ENCODE measurements around the gene ACACA.

Gene ACACA

GRCh38 chr17:37339321-37339720 lies 67.3 kb downstream of the ACACA start:
- Histone ChIP-seq H3K4me2 (ENCODE audit: low read length) (no peak overlapping the region), H3K27ac (ENCODE audit: low read depth, low read length) (no peak overlapping the region), H3K4me3 (ENCODE audit: low read length) (no peak overlapping the region), H3K9me2 (replicated peaks; ENCODE audit: control insufficient read depth, low read length) (no peaks in the 10 kb centered on the region), H3K4me1 (ENCODE audit: control insufficient read depth, low read length) (no peaks in the 10 kb centered on the region), H3K79me2 (ENCODE audit: control insufficient read depth, low read length) (peaks cover 95% of the 10 kb centered on the region), H4K20me1 (ENCODE audit: control insufficient read depth, insufficient read depth, low read depth, low read length) (0 out of 2 replicates have a peak, but pooled peaks cover 3% of the 10 kb centered on the region), H3K27me3 (ENCODE audit: control insufficient read depth, low read length) (no peaks in the 10 kb centered on the region), H3F3A (ENCODE audit: control insufficient read depth, insufficient read depth) (peaks cover 5% of the 10 kb centered on the region; the same call in 1 of the 2 replicates), H3K9me3 (ENCODE audit: control insufficient read depth, insufficient read depth, low read length) (no peaks in the 10 kb centered on the region), H3K36me3 (ENCODE audit: control insufficient read depth, low read length) (peaks cover 55% of the 10 kb centered on the region)
- TF ChIP-seq CTCF (IDR thresholded peaks at IDR 0.05; ENCODE audit: low read depth, low read length, poor library complexity, severe bottlenecking), result no peak
- TF ChIP-seq EZH2phosphoT487 (IDR thresholded peaks at IDR 0.05; ENCODE audit: borderline replicate concordance, low read length), result no peak

- Histone ChIP-seq H3K4me1 (ENCODE audit: control insufficient read depth, low read length) (no peaks in the 10 kb centered on the region), H3K27me3 (ENCODE audit: control insufficient read depth, low read length) (no peaks in the 10 kb centered on the region), H3F3A (ENCODE audit: control insufficient read depth, insufficient read depth) (peaks cover 5% of the 10 kb centered on the region; the same call in 1 of the 2 replicates)
These were observed 67.8 kb downstream of the ACACA start for GRCh38 chr17:37338847-37339246.

GRCh38 chr17:37327341-37328090 lies 79.1 kb downstream of the ACACA start:
- peaks cover 58% of the 10 kb centered on the region for H3K36me3 ChIP-seq (ENCODE audit: control insufficient read depth, low read length)
- no peak for TF ChIP-seq CTCF (IDR thresholded peaks at IDR 0.05; ENCODE audit: low read depth, low read length, poor library complexity, severe bottlenecking)
- no peaks in the 10 kb centered on the region for H3F3A ChIP-seq (ENCODE audit: control insufficient read depth, insufficient read depth)
- no peak overlapping the region for H3K4me2 ChIP-seq (ENCODE audit: low read length)
- H3K27me3 ChIP-seq (ENCODE audit: control insufficient read depth, low read length), result no peaks in the 10 kb centered on the region
- H3K4me1 ChIP-seq (ENCODE audit: control insufficient read depth, low read length), result no peaks in the 10 kb centered on the region
- H3K79me2 ChIP-seq (ENCODE audit: control insufficient read depth, low read length), result peaks cover 54% of the 10 kb centered on the region
- no peak overlapping the region for H3K27ac ChIP-seq (ENCODE audit: low read depth, low read length)
- H4K20me1 ChIP-seq (ENCODE audit: control insufficient read depth, insufficient read depth, low read depth, low read length), result 0 out of 2 replicates have a peak, but pooled peaks cover 4% of the 10 kb centered on the region
- no peaks in the 10 kb centered on the region for H3K9me3 ChIP-seq (ENCODE audit: control insufficient read depth, insufficient read depth, low read length)
- no peak overlapping the region for H3K4me3 ChIP-seq (ENCODE audit: low read length)
- no peaks in the 10 kb centered on the region for H3K9me2 ChIP-seq (replicated peaks; ENCODE audit: control insufficient read depth, low read length)

More at GRCh38 chr17:37338847-37339246, 67.8 kb downstream of the ACACA start:
- Histone ChIP-seq H4K20me1 (ENCODE audit: control insufficient read depth, insufficient read depth, low read depth, low read length) (0 out of 2 replicates have a peak, but pooled peaks cover 3% of the 10 kb centered on the region), H3K4me3 (ENCODE audit: low read length) (no peak overlapping the region), H3K9me3 (ENCODE audit: control insufficient read depth, insufficient read depth, low read length) (no peaks in the 10 kb centered on the region), H3K79me2 (ENCODE audit: control insufficient read depth, low read length) (peaks cover 95% of the 10 kb centered on the region), H3K4me2 (ENCODE audit: low read length) (no peak overlapping the region), H3K9me2 (replicated peaks; ENCODE audit: control insufficient read depth, low read length) (no peaks in the 10 kb centered on the region), H3K27ac (ENCODE audit: low read depth, low read length) (no peak overlapping the region), H3K36me3 (ENCODE audit: control insufficient read depth, low read length) (peaks cover 57% of the 10 kb centered on the region)
- TF ChIP-seq EZH2phosphoT487 (IDR thresholded peaks at IDR 0.05; ENCODE audit: borderline replicate concordance, low read length) (no peak), CTCF (IDR thresholded peaks at IDR 0.05; ENCODE audit: low read depth, low read length, poor library complexity, severe bottlenecking) (no peak)

Data from DOHH2 (cell line).